ENCODE measurements around the gene CDC73. TPM values are rescaled to one million over a fixed set of nuclear protein-coding genes. Genes with fewer than 3 reads are reported as not detected.
"Not testable (repeated sequence)": the region's sequence is repeated elsewhere in the genome, so short reads cannot be mapped to it uniquely, and the experiment has no call there.

CDC73 gene
- total RNA-seq, 1 donor, result 33.4 TPM

DNA sequence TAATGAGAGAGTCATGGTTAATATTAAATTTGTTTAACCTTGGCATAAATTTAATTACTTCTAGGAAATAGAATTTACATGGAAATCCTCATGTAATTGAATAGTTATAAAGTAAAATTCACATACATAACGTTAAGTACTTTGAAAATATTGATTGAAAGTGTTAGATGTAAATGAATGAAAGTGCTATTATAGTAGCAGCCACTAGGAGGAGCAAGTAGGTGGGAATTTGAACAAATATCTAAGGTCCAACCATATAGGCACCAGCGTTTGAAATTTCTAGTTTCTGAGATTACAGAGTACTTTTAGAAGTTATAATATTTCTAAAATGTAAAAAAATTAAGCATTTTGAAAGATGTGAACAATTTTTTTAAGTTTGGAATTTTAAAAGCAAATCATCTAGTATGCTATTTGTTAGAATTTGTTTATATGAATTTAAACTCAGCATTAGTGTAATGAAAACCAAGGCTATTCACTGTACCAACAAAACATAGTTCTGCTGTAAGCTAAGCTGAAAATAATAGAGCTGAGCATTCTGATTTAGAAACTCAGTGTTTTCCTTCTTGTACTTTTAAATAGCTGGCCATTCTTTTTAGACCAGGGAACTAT, 61.3 kb downstream of the CDC73 start:
- TF ChIP-seq, protein P1, sequence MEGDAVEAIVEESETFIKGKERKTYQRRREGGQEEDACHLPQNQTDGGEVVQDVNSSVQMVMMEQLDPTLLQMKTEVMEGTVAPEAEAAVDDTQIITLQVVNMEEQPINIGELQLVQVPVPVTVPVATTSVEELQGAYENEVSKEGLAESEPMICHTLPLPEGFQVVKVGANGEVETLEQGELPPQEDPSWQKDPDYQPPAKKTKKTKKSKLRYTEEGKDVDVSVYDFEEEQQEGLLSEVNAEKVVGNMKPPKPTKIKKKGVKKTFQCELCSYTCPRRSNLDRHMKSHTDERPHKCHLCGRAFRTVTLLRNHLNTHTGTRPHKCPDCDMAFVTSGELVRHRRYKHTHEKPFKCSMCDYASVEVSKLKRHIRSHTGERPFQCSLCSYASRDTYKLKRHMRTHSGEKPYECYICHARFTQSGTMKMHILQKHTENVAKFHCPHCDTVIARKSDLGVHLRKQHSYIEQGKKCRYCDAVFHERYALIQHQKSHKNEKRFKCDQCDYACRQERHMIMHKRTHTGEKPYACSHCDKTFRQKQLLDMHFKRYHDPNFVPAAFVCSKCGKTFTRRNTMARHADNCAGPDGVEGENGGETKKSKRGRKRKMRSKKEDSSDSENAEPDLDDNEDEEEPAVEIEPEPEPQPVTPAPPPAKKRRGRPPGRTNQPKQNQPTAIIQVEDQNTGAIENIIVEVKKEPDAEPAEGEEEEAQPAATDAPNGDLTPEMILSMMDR (IDR thresholded peaks at IDR 0.05; ENCODE audit: insufficient read depth, low read length), result peak; percentile 78
- no peak overlapping the region for H3K4me3 ChIP-seq (ENCODE audit: low read depth, low read length)
- peak; percentile 77 for DNase-seq (ENCODE audit: low read depth)

DNA sequence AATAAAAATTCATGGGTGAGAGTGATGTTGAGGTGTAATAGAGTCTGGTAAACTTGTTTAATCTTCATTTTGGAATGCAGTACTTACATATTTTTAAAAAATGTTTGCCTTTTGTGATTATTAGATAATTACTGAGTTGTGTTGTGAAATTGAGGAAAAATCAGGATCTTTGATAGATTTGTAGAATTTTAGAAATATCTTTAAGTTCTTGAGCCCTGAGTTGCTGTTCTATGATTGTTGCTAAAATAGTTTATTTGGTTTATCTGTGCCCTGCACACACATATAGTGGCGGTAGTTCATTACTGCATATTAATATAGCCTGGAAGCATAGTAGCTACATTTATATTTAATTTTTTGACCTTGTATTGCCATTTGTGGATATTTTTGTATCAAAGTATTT, 62.9 kb downstream of the CDC73 start:
- DNase-seq (ENCODE audit: low read depth), result no peak
- H3K4me3 ChIP-seq (ENCODE audit: low read depth, low read length), result no peak overlapping the region
- TF ChIP-seq, protein P1 (IDR thresholded peaks at IDR 0.05; ENCODE audit: insufficient read depth, low read length), result no peak

DNA sequence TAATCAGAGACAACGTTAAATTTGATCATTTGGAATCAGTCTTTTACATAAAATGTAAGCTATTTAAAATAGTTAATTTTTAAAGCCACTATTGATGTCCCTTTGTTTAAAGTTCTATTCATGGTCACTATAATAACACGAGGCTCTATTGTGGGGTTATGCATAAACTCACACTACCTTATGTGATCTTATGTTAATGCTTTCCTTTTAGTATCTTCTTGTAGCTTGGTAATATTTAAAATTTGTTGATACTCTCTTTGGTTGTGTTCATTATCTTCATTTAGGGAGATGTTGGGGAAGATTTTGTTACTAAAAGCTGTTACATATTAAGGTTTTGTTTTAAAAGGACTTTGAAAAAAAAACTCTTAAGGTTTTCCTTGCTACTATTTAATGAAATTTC, 63.4 kb downstream of the CDC73 start:
- H3K4me3 ChIP-seq (ENCODE audit: low read depth, low read length), result peak overlapping the region; percentile 23
- TF ChIP-seq, protein P1 (IDR thresholded peaks at IDR 0.05; ENCODE audit: insufficient read depth, low read length), result no peak
- no peak for DNase-seq (ENCODE audit: low read depth)

DNA sequence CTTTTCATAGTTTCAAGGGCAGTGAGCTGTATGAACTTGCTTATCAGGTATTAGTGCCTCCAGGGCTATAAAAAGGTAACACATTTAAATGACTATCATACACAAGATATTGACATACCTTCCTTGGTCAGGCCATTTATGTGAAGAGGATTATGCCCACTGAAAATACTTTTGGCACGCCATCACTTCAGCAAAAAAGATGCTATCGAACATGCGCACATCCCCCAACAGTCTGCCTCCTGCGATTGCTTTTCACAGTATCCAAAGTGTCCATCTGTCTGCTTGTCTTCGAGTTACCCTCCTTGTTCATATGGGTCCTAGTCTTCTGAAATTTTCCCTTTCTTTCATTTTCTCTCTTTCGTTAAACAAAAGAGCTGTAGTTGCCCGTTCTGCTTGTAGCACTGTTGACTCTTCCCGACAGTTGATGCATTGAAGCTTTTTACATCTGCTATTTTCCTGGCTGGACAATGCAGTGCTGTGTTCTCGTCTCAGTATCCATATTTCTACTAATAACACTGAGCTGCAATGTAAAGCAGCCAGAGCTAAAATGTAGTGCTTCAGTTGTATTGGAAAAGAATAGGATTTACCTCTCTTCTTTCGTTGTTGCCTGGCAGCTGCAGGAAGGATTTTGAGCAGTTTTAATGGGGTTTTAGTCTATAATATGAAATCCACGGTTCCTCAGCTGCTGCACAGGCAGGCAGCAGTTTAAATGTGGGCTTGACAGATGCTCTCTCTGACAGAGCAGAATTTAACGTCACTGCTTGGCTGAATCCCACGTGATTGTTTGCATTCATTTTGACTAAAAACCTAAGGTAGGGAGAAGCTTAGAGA, 64.3 kb downstream of the CDC73 start, which contains the start of gene B3GALT2:
Gene B3GALT2, minus strand, starts transcription at position 713 of the 831 bp plus-strand sequence. CDS start 5,051 bp downstream, outside the sequence.
- TF ChIP-seq, protein P1 (IDR thresholded peaks at IDR 0.05; ENCODE audit: insufficient read depth, low read length), result no peak
- DNase-seq (ENCODE audit: low read depth), result peak; percentile 59
- peak within 1 kb of the TSS; percentile 53 for H3K4me3 ChIP-seq (ENCODE audit: low read depth, low read length)

DNA sequence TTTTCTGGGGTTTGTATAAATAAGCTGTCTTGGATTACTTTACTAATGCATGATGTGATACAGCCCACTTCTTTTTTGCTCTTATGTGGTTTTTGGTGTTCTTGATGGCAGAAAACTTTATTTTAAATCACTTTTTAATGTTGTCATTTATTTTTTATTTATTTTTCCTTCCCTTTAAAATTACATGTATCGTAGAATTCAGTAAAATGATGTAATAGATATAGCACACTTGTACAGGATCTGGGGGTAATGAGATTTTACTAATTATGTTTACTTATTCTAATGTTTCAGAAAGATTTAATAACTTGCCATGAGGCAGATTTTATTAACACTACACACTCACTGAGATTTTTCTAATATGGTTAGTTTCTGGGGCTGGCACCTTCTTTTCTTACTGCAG, 65.3 kb downstream of the CDC73 start:
- DNase-seq (ENCODE audit: low read depth), result no peak

DNA sequence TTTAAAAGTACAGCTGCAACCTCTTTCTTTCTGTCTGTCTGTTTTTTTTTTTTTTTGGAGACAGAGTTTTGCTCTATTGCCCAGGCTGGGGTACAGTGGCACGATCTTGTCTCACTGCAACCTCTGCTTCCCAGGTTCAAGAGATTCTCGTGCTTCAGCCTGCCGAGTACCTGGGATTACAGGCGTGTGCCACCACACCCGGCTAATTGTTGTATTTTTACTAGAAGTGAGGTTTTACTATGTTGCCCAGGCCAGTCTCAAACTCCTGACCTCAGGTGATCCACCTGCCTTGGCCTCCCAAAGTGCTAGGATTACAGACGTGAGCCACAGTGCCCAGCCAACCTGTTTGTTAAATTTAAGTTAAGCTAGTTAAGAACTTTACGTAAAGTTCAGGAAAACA, 67.1 kb downstream of the CDC73 start:
- H3K4me3 ChIP-seq (ENCODE audit: low read depth, low read length); DNase-seq (ENCODE audit: low read depth): not testable (repeated sequence)

More for the DNA sequence above, 65.3 kb downstream of the CDC73 start:
- H3K4me3 ChIP-seq (ENCODE audit: low read depth, low read length), result no peak overlapping the region
- TF ChIP-seq, protein P1 (IDR thresholded peaks at IDR 0.05; ENCODE audit: insufficient read depth, low read length), result no peak

DNA sequence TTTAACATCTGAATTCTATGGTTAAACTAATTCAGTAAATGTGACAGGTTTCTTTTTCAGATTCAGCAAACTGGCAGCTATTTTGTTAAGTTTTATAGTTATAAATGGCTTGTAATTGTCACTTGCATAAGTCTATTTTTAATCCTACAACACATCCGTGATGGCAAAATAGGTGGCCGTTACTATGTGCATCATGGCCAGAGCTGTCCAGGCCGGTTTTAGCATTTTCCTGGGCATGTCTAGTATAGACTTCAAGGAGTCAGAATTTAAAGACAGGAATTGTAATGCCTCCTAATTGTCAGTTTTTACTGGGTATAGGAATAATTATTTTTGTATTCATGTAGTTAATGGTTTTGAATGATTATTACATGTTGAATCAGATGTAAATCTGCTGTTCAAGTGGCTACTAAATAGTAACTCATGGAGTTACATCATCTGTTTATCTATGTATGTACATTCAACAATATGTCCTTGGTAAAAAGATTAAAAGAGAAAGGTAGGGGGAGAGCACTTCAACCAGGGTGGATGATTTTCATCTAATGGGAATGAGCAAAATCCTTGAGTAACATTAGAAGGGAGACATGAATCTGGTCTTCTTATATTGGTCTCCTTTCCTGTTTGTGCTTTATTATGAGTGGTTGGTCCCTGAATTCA, 67.7 kb downstream of the CDC73 start:
- TF ChIP-seq, protein P1 (IDR thresholded peaks at IDR 0.05; ENCODE audit: insufficient read depth, low read length), result no peak
- no peak for DNase-seq (ENCODE audit: low read depth)
- H3K4me3 ChIP-seq (ENCODE audit: low read depth, low read length), result no peak overlapping the region
